ENCODE results near the gene APEH. TPM values are rescaled to one million over a fixed set of nuclear protein-coding genes. Genes with fewer than 3 reads are reported as not detected.

Gene APEH
- total and polyA plus RNA-seq, 2 experiments from 2014 or later: 170 to 264 TPM

- TF ChIP-seq, protein P1, sequence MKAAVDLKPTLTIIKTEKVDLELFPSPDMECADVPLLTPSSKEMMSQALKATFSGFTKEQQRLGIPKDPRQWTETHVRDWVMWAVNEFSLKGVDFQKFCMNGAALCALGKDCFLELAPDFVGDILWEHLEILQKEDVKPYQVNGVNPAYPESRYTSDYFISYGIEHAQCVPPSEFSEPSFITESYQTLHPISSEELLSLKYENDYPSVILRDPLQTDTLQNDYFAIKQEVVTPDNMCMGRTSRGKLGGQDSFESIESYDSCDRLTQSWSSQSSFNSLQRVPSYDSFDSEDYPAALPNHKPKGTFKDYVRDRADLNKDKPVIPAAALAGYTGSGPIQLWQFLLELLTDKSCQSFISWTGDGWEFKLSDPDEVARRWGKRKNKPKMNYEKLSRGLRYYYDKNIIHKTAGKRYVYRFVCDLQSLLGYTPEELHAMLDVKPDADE (IDR thresholded peaks at IDR 0.05): no peak
- no peak for TF ChIP-seq STAT1 (IDR thresholded peaks at IDR 0.05; ENCODE audit: unreplicated experiment)
Observed at GRCh38 chr3:49703443-49703927, 29.3 kb downstream of the APEH start (continued).

DNA sequence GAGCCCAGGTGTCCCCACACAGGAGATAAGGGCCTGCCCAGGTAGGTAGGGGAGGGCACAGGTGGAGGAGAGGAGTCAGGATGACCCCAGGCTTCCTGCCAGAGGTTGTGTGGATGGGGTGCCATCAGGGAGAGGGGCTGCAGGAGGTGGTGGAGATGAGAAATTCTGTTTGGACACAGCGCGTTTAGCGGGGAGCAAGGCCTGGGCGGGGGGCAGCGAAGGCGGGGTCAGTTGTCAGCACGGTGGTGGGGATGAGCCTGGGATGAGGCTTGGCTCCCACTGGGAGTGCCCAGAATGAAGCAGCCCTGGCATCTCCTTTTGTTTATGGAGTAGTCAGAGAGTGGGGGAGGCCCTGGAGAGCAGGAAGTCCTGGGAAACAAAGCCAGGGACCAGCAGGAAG, 29.8 kb downstream of the APEH start:
- H3K27ac Mint-ChIP-seq: no peak overlapping the region
- no peak for ATAC-seq
- TF ChIP-seq, protein P1 (IDR thresholded peaks at IDR 0.05): no peak
- no peak for TF ChIP-seq ZNF462 (CRISPR knock-in tag; IDR thresholded peaks at IDR 0.05)

More for the DNA sequence above, 29.8 kb downstream of the APEH start:
- no peak overlapping the region for H3K27ac ChIP-seq (ENCODE audit: low read depth)
- H3K36me3 Mint-ChIP-seq (ENCODE audit: low read depth): peaks cover 15% of the 10 kb centered on the region
- no peaks in the 10 kb centered on the region for H3K4me1 ChIP-seq (ENCODE audit: insufficient read depth)
- H3K9me3 Mint-ChIP-seq: no peaks in the 10 kb centered on the region
- peaks cover 18% of the 10 kb centered on the region for H3K4me1 Mint-ChIP-seq
- no peaks in the 10 kb centered on the region for H3K36me3 ChIP-seq (ENCODE audit: insufficient read depth)
- H3K4me3 ChIP-seq: no peak overlapping the region
- H3K27me3 ChIP-seq (ENCODE audit: insufficient read depth): no peaks in the 10 kb centered on the region
- no peaks in the 10 kb centered on the region for H3K9me2 ChIP-seq (ENCODE audit: insufficient read depth)
- H3K4me3 Mint-ChIP-seq: no peak overlapping the region; the same call in 2 of the 3 replicates
- peaks cover 24% of the 10 kb centered on the region for H3K27me3 Mint-ChIP-seq (ENCODE audit: insufficient read depth, low read depth, poor library complexity)
- no peak overlapping the region for H2AFZ ChIP-seq
- H3F3A ChIP-seq (replicated peaks; ENCODE audit: low read depth): no peaks in the 10 kb centered on the region; the same call in 1 of the 2 replicates
- H4K20me1 ChIP-seq (replicated peaks; ENCODE audit: insufficient read depth): peaks cover 5% of the 10 kb centered on the region; the same call in 1 of the 2 replicates
- no peak for DNase-seq (ENCODE audit: low spot score)
- H3K4me2 ChIP-seq: no peak overlapping the region
- H3K79me2 ChIP-seq (replicated peaks; ENCODE audit: insufficient read depth): no peaks in the 10 kb centered on the region

Data from GM23338 (cell line).